Activated CD4-positive, CD25-positive, alpha-beta regulatory T cell treated with anti-CD3 and anti-CD28 coated beads, Interleukin-2, amount 50 U/mL, for 16 hours (primary cell): Measurements from ENCODE around the gene TMEM86B.
"Not testable (repeated sequence)": the region's sequence is repeated elsewhere in the genome, so short reads cannot be mapped to it uniquely, and the experiment has no call there.

Source experiments
- DNase-seq: peaks from one replicate; pipeline ENCODE4 v3.0.0-alpha.2; 2020; ENCODE audit warnings: low read depth, low spot score

Gene TMEM86B

GRCh38 chr19:55220525-55220924 lies 8.0 kb downstream of the TMEM86B start:
- no peak for DNase-seq

- DNase-seq, result no peak
Observed at GRCh38 chr19:55216461-55217198, 11.9 kb downstream of the TMEM86B start.

- no peak for DNase-seq
Observed at GRCh38 chr19:55213547-55213946, 15.0 kb downstream of the TMEM86B start.

- DNase-seq, result no peak
Observed at GRCh38 chr19:55212447-55212846, 16.1 kb downstream of the TMEM86B start.

- DNase-seq, result no peak
Observed at GRCh38 chr19:55209693-55210472, 18.7 kb downstream of the TMEM86B start.

GRCh38 chr19:55208880-55209692 lies 19.5 kb downstream of the TMEM86B start, which contains the start of gene PTPRH:
TSS of gene PTPRH (minus strand) at chr19:55209501. CDS start at chr19:55209433, 68 bp downstream.
- no peak for DNase-seq

GRCh38 chr19:55206664-55207500 lies 21.7 kb downstream of the TMEM86B start:
- no peak for DNase-seq

GRCh38 chr19:55202199-55202598 lies 26.4 kb downstream of the TMEM86B start:
- not testable (repeated sequence) for DNase-seq

- no peak for DNase-seq
Observed at GRCh38 chr19:55199620-55200204, 28.9 kb downstream of the TMEM86B start.

GRCh38 chr19:55198651-55199050 lies 29.9 kb downstream of the TMEM86B start:
- no peak for DNase-seq

GRCh38 chr19:55197528-55197927 lies 31.0 kb downstream of the TMEM86B start:
- DNase-seq, result no peak

- DNase-seq, result no peak
Observed at GRCh38 chr19:55196803-55197202, 31.8 kb downstream of the TMEM86B start.

- DNase-seq, result no peak
Observed at GRCh38 chr19:55193481-55193880, 35.1 kb downstream of the TMEM86B start.

GRCh38 chr19:55189403-55189835 lies 39.1 kb downstream of the TMEM86B start:
- DNase-seq, result no peak

GRCh38 chr19:55188625-55189024 lies 39.9 kb downstream of the TMEM86B start:
- DNase-seq, result no peak

- no peak for DNase-seq
Observed at GRCh38 chr19:55186080-55186479, 42.5 kb downstream of the TMEM86B start.

- no peak for DNase-seq
Observed at GRCh38 chr19:55181740-55182139, 46.8 kb downstream of the TMEM86B start.

GRCh38 chr19:55179606-55180484 lies 48.7 kb downstream of the TMEM86B start, which contains the start of gene SYT5:
TSS of gene SYT5 (minus strand) at chr19:55180289. CDS start at chr19:55179041, 1,248 bp downstream.
- peak; percentile 26 for DNase-seq

- DNase-seq, result peak; percentile 81
Observed at GRCh38 chr19:55178781-55179599, 49.6 kb downstream of the TMEM86B start.
